Measurements from ENCODE around the gene PACRG.

The PACRG gene

DNA sequence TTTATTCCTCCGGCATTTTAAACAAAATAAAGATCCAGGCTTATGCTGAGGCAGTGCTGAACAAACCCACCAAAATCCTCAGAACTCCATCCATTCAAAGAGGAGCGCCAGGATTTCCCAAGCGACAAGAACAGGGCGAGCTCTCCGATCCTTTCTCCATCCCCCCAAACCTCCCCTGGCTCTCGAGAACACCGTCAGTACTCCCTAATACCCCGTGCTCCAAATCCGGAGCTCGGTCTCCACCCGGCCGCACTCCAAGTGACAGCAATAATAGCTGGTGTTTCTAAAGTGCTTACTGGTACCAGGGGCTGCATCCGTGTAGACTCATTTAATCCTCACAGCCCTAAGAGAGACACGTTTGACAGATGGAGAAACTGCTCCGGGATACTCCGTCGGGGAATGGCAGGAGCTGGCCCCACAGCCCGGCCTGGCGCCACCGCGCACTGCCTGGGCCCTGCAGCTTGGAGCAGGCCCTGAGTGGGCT is 409.7 kb downstream of the PACRG start:
- no peak for DNase-seq (ENCODE audit: low read depth)

DNA sequence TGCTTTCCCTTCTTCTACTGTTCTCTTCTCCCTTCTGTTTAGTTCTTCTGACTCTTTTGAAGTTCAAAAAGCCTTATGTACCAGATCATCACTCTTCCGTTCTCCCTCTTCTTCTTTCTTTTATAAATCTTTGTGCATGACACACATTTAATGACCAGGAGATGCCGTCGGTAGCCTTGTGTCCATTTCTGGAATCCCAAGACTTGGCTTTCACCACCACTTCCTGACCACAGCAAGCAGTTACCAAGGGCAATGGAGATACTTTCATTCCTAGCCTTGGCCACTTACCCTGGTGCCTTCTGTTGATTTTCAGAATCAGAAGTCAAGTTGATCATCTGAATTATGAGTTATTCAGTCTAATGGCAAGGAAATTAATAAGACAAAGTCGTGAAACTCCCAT is 418.3 kb downstream of the PACRG start:
- DNase-seq (ENCODE audit: low read depth) = no peak

DNA sequence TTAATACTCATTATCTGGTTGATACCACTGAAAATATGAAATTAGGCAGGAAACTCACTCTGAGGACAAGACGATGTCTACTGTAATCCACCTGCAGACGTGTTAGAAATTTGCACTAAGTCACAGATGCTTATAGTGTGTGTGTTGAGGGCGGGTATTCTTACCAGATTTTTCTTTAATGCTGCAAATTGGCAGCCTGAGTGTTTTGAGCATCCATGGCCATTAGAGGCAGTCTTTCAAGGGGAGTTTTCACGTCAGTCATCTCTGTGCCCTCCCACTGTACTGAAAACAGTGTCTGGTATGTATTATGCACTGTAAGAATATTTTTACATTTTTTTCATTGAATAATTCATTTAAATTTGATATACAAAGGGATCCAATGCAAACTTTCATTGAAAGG is 420.2 kb downstream of the PACRG start:
- DNase-seq (ENCODE audit: low read depth) = no peak

DNA sequence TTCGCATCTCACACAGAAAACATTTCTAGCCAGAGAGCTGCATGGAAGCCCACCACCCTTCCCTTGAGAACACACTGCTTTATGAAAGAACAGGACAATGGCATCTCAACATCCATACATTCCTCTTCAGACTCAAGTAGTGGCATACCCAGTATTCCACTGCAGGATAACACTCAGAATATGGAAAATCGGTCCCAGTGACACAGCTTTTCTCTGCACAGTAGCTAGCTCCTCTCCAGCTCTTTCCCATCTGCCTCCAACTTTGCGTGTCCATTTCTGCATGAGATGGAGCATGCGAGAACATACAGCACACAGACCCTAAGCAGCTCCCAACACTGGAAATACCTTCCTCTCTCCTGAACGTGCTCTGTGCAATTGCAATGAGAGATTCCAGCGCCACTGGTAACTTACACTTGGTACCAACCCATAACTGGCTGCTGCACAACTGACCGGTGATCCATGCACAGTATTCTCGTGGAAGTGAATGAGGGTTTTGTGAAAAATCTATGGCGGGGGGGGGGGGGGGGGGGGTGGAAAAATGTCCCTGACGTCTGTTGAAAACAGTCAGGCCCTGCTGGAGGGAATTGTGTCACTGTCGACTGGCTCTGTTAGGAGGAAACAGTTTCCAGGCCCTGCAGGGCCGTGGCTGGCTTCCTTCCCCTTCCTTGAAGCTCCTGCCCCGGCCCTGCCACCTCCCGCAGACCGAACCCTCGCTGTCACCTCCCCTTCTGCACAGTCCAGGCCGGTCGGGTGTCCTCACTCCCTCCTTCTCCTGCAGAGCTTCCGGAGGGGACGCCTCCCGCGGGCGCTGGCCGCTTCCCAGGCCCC is 420.9 kb downstream of the PACRG start:
- DNase-seq (ENCODE audit: low read depth) = no peak

DNA sequence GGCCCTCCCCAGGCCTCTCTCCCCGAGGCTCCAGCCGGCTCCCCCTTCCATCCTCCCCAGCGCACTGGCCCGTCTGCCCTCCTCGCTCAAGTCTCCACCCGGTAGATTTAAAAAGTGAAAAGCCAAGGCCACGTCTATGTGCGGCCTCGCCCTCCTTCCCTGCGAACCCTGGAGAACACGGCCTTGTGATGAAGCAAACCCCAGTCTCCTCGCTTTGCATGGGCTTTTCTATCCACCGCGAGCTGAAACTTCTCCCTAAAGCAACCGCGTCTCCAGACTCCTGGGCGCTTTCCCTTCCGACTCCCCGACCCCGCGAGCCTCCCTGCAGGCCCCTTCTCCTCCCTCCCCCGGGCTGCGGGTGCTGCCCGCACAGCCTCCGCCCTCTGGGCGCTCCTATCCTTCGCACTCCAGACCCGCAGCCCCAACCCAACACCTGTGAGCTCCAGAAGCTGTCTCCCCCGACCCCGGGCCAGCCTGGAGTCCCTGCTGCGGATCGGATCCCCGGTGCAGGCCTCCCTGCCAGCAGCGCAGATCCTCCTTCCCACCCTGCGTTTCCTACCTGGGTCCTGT is 421.6 kb downstream of the PACRG start:
- no peak for DNase-seq (ENCODE audit: low read depth)

DNA sequence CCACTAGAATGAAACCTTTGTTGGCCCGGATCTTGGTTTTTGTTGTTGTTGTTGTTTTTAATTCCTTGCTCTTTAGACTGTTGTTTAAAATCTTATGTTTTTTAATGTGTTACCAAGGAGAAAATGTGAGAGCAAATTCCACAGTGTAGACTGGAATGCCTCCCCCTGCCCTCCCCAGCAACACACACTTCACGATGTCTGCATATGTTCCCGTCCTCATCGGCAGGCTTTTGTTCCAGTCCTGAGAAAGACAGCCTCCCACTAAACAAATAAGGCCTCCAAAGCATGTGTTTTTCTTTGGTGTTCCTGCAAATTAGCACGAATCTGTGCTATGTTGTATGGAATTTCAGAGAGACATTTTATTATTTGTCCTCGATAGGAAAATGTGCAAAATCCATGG is 423.4 kb downstream of the PACRG start:
- no peak for DNase-seq (ENCODE audit: low read depth)

DNA sequence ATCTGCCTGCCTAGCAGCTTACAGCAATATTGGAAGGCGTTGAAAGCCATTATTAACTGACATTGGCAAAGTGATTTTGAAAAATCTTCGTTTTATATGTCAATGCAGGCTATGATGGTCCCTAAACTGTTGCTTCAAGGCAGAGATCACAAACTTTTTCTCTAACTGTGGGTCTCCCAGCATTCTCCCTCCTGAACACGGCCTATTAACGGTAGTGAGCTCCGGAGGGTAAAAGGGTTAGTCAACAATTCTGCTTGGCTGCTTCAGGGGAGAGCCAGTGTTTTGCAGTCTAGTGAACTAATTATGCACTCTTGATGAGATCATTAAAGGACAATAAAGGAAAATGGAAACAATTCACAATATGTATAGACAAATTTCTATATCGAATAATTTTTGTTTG is 424.9 kb downstream of the PACRG start:
- DNase-seq (ENCODE audit: low read depth) = no peak

DNA sequence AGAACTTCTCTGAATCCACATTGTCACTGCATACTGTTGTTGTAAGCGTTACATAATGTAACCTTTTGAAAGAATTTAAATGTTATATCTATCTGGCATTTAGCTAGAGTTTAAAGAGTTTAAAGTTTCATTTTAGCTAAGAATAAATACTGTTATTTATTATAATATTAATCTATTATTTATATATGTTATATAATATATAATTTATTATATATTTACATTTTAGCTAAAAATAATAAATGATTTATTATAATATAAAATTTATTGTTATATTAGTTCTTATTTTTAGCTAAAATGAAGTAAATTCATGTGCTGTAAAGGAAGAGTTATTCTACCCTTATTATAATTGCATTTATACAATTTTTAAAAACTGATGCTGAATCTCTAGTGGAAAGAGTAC is 431.3 kb downstream of the PACRG start:
- no peak for DNase-seq (ENCODE audit: low read depth)

DNA sequence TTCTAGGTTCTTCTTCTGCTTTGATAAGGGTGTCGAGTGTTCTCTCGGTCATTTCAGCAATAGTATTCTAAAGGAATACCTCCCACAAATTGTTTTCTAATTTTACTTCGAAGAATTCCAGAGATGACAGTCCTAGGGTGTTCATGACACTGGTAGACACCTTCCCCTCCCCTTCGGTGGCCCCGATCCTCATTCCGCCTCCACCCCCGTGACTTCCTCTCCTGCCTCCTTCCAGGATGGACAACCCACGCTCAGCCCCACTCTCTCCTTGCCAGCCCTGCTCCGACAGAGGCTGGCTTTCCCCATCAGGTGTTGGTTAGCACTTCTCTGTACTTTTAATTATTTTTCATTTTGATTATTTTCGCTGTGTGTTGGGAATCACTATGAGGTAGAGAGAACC is 431.9 kb downstream of the PACRG start:
- DNase-seq (ENCODE audit: low read depth) = no peak

DNA sequence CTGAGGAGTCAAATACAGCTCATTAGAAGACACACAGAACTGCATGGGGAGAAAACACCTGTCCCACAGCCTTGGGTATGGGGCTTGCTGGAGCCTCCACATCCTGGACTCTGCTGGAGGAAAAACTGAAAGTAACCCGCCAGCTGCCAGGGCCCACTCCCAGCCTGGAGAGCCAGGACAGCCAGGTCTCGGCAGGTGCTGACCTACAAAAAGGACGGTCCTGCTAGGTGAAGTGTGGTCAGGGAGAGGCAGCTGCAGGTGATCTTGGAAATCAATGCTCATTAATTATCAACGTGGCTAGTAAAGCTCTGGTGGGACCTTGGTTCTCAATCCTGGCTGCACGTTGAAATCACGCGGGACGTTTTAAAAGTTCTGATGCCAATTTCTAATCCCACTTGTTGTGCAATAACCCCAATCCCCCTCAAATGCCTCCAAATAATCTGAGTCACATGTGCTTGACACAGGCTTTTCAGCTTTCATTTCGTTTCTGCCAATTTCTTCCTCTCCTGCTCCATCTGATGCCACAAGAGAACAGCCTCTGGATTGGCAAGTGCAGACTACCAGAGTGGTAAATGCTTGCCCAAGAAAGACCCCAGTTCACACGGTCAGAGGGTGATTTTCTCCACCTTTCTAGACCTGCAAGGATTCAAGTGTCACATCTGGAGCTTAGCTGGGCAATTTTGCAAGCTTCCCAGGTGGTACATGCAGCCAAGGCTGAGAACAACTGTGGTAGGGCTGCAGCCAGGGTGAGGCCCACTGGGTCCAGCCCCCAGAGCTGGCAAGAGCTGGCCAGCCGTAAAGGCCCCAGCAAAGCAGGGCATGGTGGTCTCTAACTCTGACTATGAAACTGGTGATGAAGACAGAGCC is 434.5 kb downstream of the PACRG start:
- DNase-seq (ENCODE audit: low read depth) = no peak

DNA sequence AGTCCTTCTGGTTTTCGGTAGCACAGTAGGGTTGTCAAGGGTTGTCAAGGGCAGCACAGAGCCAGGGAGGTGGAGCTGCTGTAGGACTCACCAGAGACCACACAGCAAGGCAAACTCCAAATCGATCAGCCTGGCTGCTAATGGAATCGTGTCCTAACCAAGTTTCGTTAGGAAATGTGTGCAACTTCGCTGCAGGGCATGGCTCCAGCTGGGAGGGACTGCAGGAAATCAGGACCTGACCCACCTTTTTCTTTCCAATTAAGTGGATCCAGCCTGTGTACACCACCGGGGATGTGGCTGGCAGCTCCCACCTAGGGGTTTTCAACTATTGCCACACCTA is 435.1 kb downstream of the PACRG start:
- no peak for DNase-seq (ENCODE audit: low read depth)

DNA sequence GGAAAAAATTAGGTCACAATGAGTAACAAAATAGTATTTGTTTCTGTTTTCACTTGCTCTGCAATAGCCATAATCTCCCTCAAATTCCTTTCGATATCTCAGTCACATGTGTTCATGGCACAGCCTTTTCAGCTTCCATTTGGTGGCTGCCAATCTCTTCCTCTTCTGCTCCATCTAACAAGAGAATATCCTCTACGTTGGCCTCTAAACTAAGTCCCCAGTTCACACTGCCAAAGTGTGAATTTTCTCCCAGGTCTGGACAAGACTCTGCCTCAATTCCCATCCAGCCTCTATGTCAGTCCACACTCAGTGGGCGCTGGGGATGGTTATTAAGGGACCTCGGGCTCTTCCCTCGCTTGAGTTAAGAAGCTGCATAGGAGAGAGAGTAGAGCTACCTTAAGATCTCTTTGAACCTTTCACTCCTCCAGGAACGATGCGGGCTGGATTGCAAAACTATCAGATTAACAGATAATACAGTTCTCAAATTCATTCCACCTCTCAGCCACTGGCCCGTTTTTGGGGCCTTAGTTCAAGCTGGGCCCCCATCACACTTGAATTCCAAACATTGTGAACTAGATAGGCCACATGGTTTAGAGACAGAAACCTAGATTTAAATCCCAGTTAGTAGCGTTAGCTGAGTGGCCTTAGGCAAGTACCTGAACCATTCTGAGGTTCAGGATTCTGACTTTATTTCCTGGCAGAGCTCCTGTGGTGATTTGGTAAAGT is 436.6 kb downstream of the PACRG start:
- no peak for DNase-seq (ENCODE audit: low read depth)

DNA sequence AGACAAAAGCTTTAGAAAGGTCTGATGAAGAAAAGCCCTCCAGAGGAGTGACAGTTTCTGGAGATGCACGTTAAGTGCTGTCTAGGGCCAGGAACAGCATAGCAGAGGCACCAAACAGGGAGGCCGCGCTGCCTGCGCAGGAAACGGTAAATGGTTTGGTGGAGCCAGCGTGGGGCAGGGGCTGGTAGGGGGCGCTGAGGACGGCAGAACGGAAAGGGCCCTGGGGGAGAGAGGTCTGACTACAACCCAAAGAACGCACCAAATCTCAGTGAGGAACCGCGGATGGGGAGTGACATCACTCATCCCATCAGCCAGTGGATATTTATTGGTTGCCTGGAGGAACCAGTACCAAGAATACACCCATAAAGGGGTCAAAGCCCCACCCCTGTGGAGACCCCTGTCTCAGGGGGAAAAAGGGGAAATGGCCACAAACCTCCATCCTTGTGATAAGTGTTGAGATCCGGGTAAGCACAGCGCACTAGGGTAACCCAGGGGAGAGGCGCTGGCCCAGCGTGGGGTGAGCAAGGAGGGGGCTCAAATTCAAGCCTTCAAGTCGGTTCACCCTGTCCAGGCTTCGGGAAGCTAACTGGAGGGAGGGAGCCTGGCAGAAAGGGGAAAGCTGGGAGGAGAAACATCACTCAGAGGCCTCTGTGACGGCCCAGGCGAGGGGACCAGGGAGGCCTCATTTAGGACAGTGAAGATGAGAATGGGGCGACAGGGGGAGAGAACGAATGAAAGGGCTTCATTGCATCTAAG is 437.6 kb downstream of the PACRG start:
- DNase-seq (ENCODE audit: low read depth) = no peak

DNA sequence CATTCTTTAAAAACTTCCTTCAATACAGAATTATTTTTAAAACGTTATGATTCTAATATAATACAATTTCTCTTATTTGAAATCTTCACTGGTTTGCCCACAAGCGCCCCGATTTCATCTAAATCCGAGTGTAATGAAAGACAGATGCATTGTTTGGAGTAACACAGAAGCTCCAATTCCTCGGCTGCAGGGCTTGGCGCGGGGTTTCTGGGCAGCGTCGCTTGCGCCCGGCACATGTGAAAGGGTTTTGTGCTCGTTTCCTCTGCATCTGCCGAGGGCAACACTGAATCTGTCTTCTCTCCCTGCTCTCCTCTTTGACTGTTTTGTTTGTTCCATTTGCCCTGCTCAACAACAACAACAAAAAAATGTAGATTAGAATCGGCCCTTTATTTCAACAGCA is 438.1 kb downstream of the PACRG start:
- DNase-seq (ENCODE audit: low read depth) = no peak

DNA sequence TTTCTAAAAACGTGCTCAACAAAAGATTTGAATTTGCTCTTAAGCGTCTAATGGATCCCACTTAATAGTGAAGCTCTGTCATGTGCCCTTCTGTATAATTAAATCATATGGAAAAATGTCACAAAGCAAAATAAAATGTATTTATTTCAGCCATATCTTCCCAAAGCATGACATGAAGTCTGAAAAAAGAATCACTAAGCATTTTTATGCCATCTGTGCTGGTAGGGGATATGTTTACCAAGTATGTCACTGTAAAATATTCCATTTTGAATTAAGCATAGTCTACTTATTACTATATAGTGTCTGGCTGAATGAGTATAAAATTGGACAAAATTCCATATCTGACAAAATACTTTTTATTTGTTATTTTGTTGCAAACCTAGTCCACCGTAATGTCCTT is 438.7 kb downstream of the PACRG start:
- no peak for DNase-seq (ENCODE audit: low read depth)

DNA sequence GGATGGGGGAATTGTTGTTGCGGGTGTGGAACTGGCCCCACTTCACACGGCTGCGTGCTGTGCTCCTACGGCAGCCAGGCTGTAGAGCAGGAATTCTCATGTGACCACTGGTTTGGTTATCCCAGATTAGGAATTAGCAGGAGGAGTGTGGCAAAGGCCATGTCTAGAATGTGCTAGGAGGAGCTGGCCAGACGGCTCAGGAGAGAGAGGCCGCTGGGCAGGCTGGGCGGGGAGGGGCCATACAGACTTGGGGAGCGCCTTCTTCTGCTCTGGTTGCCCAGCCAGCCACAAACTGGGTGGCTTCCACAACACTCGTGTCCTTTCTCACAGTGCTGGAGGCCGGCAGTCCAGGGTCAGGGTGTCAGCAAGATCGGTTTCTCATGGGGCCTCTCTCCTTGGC is 441.7 kb downstream of the PACRG start:
- DNase-seq (ENCODE audit: low read depth) = no peak

DNA sequence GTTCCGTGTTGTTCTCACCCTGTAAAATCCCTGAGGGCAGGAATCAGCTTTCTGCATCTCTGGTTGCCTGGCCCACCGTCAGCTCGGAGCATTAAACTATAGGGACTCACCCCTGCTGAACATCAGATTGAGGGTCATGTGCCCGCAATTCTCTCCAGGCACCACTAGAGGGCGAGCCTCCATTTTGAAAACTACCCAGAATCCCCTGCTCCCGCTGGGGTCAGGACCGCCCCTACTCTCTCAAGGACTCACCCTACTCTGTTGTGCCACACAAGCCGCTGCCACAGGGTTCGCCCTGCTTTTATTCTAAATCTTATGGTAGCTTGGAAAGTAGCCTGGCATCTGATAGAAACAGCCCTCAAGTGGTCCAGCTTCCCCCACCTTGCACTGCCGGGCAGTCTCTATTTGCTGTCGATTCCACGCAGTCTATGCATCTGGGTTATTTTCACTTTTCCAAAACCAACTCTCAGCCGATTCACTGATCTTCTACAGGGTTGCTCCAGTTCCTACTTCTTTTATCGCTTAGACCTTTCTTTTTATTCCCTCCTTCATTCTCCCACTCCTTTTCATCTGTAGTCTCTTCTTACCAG is 442.6 kb downstream of the PACRG start:
- DNase-seq (ENCODE audit: low read depth) = no peak

DNA sequence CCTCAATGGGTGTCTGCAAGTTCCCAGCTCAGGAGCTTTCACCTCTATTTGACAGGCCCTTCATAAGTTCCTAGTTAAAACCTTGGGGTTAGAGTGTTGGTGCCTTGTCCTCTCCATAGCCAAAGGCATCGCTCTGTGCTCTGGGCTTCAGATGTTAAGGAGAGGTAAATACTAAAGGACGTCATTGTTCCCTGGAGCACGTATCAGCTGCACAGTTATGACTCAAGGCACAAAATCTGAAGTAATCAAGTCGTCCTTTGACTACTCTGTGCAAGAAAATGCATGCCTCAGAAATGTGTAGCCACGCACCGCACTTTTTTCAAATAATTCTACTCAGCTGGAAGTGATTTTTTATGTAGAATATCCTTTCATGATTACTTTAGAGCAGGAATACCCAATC is 446.0 kb downstream of the PACRG start:
- DNase-seq (ENCODE audit: low read depth) = no peak

DNA sequence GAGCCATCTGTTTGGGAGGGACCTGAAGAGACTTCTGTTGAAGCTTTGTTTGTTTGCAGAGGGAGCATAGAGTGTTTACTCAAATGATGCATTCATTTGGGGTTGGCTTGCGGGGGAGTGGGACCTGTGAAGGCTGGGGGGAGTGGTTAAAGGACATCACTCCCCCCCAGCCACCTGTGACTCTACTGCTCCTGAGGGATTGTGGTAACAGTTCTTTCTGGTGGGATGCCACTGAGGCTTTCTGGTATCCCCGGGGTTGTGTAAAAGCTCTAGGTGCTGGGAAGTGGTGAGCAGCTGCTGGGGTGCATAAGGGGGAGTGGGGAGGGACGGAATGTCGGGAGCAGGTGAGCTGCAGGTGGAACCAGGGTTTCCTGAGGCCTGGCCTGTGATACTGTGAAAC is 447.5 kb downstream of the PACRG start:
- no peak for DNase-seq (ENCODE audit: low read depth)

DNA sequence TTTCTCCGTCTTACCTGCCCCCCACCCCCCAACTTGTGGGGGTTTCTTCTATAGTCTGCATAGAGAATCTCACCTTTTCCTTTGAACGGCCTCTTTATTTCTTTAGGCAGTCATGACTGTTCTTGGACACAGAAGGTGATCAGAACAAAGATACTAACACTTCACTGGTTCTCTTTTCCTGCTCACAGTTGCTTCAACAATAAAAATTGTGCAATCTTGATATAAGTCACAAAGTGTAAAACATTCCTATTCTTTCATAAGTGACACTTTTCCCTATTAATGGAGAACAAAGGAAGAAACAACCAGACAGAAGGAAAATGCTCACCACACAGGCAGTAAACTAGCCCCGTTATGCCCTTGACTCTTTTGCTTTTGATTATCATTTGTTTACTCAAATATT is 448.3 kb downstream of the PACRG start:
- DNase-seq (ENCODE audit: low read depth) = no peak

DNA sequence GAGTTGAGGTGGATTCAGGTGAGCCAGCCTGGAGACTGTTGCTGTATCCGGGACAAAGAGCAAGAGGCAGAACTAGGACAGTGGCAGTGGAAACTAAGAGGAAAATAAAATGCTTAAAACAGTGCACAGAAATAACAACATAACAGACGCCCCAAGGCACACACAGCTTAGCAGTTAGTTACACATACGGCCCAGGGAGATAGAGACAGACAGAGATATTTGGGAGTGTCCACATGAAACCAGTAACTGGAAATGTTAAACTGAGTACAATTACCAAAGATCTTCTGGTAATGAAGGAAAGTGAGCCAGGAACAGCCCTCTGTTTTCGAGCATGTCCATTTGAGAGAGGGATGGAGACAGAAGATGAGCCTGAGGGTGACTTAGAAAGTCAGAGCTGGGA is 449.2 kb downstream of the PACRG start:
- no peak for DNase-seq (ENCODE audit: low read depth)
